Measurements from ENCODE around the gene ILDR1. TPM values are rescaled to one million over a fixed set of nuclear protein-coding genes. Genes with fewer than 3 reads are reported as not detected.

ILDR1 gene
- total and polyA plus RNA-seq, 8 donors = 4.1 to 9.8 (median 5.3) TPM

DNA sequence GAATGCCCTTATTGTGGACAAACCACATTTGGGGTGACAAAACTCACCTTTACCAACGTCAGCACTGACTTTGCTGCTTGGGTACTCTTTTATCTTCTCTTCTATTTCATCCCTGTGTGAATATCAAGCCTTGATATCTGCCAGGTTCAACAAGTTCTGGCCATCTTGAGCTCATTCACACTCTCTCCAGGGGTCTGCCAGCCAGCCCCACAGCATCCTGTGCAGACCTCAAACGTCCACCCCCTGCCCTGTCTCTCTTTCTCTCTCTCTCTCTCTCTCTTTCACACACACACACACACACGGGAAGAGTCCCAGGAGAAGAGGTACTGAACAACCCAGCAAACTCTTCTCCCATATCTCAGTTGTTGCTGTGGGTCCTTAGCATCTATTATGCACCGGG lies 10.7 kb downstream of the ILDR1 start:
- TF ChIP-seq, protein P1, sequence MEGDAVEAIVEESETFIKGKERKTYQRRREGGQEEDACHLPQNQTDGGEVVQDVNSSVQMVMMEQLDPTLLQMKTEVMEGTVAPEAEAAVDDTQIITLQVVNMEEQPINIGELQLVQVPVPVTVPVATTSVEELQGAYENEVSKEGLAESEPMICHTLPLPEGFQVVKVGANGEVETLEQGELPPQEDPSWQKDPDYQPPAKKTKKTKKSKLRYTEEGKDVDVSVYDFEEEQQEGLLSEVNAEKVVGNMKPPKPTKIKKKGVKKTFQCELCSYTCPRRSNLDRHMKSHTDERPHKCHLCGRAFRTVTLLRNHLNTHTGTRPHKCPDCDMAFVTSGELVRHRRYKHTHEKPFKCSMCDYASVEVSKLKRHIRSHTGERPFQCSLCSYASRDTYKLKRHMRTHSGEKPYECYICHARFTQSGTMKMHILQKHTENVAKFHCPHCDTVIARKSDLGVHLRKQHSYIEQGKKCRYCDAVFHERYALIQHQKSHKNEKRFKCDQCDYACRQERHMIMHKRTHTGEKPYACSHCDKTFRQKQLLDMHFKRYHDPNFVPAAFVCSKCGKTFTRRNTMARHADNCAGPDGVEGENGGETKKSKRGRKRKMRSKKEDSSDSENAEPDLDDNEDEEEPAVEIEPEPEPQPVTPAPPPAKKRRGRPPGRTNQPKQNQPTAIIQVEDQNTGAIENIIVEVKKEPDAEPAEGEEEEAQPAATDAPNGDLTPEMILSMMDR (IDR thresholded peaks at IDR 0.05) = no peak
- no peak for ATAC-seq
- H3K36me3 ChIP-seq = no peaks in the 10 kb centered on the region

DNA sequence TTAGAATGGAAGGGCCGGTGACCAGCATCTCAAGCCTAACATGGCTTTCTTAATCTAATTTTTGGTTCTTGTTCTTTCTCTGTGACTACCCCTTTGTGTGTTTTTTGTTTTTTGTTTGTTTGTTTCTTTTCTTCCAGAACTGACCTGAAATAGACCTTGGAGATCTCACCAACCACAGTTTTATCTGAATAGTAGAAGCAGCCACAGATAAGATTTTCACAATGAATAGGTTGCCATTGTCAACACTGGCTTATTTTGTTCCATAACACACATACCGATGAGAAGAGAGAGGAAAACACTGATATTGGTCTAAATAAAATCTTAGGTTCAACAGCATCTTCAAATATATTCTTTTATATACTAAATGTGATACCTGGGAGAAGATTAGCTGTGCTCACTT lies 11.5 kb downstream of the ILDR1 start:
- H3K4me3 ChIP-seq = no peak overlapping the region
- TF ChIP-seq, protein P1 (IDR thresholded peaks at IDR 0.05) = no peak
- DNase-seq (no peak), ATAC-seq (no peak)
- H3K36me3 ChIP-seq = no peaks in the 10 kb centered on the region
- intact Hi-C loops (cut with DNase I) = no loop called here
- no peaks in the 10 kb centered on the region for H3K9me3 ChIP-seq
- no peaks in the 10 kb centered on the region for H3K27me3 ChIP-seq
- no peaks in the 10 kb centered on the region for H3K4me1 ChIP-seq
- no peak overlapping the region for H3K27ac ChIP-seq

More for the DNA sequence above, 10.7 kb downstream of the ILDR1 start:
- intact Hi-C loops (cut with DNase I) = no loop called here
- no peaks in the 10 kb centered on the region for H3K4me1 ChIP-seq
- H3K4me3 ChIP-seq = no peak overlapping the region
- no peaks in the 10 kb centered on the region for H3K9me3 ChIP-seq
- no peak overlapping the region for H3K27ac ChIP-seq
- no peak for DNase-seq
- H3K27me3 ChIP-seq = no peaks in the 10 kb centered on the region

DNA sequence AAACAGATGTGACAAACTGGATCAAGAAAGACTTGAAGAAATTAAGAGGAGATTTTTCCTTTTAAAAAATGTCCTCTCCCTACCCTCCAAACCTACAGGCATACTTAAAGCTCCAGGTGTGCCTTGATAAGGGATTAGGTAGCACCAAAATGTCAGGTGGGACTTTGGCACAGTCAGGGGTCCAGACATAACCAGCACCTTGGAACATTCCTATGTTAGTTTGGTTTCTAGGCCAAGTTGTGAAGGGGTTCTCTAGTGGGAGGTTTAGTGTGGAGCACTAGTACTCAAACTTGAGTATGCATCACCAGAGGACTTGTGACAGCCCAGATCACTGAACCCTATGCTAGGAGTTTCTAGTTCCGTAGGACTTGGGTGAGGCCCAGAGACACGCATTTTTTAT lies 13.9 kb downstream of the ILDR1 start:
- Histone ChIP-seq H3K27ac (no peak overlapping the region), H3K4me1 (peaks cover 0 to 5% of the 10 kb centered on the region in 2 donors), H3K9me3 (no peaks in the 10 kb centered on the region), H3K27me3 (no peaks in the 10 kb centered on the region), H3K36me3 (no peaks in the 10 kb centered on the region), H3K4me3 (no peak overlapping the region)
- intact Hi-C loops (cut with DNase I) = no loop called here
- ATAC-seq (no peak), DNase-seq (no peak)
- TF ChIP-seq, protein P1 (IDR thresholded peaks at IDR 0.05) = no peak

DNA sequence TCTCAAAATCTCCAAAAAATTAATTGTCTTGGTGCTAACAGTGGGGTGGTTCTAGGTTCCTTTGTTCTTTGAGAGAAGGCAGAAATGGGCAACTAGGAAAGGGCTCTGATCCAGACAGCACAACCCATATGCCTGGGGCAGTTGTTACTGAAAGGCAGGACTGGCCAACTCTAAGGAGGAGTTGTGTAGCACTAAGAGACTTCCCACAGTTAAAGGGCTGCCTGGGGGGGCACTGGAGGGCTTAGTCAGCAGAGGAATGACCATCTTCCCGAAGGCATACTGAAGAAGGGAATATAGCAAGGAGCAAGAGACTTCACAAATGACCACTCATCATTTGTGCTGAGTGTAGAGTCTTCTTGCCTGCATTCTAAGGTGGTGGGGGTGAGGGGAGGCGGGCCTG lies 15.8 kb downstream of the ILDR1 start:
- H3K27ac ChIP-seq = no peak overlapping the region
- DNase-seq (no peak), ATAC-seq (no peak)
- no peaks in the 10 kb centered on the region for H3K36me3 ChIP-seq
- H3K4me1 ChIP-seq = peaks cover 0 to 9% of the 10 kb centered on the region in 2 donors
- no peaks in the 10 kb centered on the region for H3K27me3 ChIP-seq
- H3K4me3 ChIP-seq = no peak overlapping the region
- intact Hi-C loops (cut with DNase I) = no loop called here
- no peaks in the 10 kb centered on the region for H3K9me3 ChIP-seq
- TF ChIP-seq, protein P1 (IDR thresholded peaks at IDR 0.05) = no peak

DNA sequence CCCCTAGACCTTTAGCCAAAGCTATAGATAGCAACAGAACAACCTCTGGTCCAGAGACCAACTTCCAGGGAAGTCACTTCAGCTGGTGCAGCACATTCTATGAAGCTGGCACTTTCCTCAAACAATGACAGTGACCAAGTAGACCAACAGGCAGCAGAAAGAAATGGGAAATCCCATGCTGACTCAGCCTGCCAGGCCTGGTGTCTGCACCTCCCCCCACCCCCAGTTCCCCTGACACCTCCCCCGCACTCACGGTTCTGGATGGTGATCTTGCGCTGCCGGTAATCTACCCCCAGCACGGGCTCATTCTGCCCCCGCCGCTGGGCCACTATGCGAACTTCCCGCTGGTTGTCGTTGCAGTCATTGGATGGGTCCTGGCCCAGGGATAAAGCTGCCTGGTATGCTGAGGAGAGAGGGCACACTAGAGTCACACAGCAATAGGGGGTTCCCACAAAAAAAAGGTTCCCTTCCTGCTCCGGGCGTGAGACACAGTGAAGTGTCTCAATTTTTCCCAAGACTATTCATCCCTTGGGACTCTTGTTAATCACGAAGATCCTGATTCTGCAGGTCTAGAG lies 17.0 kb downstream of the ILDR1 start:
- peak; percentile 34 for ATAC-seq
- intact Hi-C loops (cut with DNase I) = no loop called here
- Histone ChIP-seq H3K4me3 (no peak overlapping the region), H3K27ac (no peak overlapping the region), H3K4me1 (peaks cover 0 to 9% of the 10 kb centered on the region in 2 donors), H3K27me3 (no peaks in the 10 kb centered on the region), H3K9me3 (no peaks in the 10 kb centered on the region), H3K36me3 (no peaks in the 10 kb centered on the region)
- DNase-seq = peak in 1 of 4 donors; percentile 43
- TF ChIP-seq, protein P1 (IDR thresholded peaks at IDR 0.05) = no peak
